Neuron (in vitro differentiated cells): ENCODE data around the gene ADIPOQ.
"Not testable (repeated sequence)": the region's sequence is repeated elsewhere in the genome, so short reads cannot be mapped to it uniquely, and the experiment has no call there.

Source experiments
- H2AFZ ChIP-seq: one replicate; pipeline ENCODE4 v1.6.1; 2013; ENCODE audit warnings: low read depth, mild to moderate bottlenecking, inconsistent platforms, low read length, moderate library complexity
- H3K27me3 ChIP-seq: one replicate; pipeline ENCODE4 v1.6.1; 2013; ENCODE audit warnings: low read length; ENCODE audit not compliant: insufficient read depth
- H3K36me3 ChIP-seq: one replicate; pipeline ENCODE4 v1.6.1; 2013; ENCODE audit warnings: low read length; ENCODE audit not compliant: insufficient read depth
- H3K4me1 ChIP-seq: one replicate; pipeline ENCODE4 v1.6.1; 2013; ENCODE audit warnings: low read length; ENCODE audit not compliant: insufficient read depth
- H3K4me3 ChIP-seq: 2 replicates; pipeline ENCODE4 v1.5.1; 2013; ENCODE audit warnings: mild to moderate bottlenecking, low read length, moderate library complexity
- H3K9me3 ChIP-seq: one replicate; pipeline ENCODE4 v1.6.1; 2013; ENCODE audit warnings: low read length

The ADIPOQ gene

DNA sequence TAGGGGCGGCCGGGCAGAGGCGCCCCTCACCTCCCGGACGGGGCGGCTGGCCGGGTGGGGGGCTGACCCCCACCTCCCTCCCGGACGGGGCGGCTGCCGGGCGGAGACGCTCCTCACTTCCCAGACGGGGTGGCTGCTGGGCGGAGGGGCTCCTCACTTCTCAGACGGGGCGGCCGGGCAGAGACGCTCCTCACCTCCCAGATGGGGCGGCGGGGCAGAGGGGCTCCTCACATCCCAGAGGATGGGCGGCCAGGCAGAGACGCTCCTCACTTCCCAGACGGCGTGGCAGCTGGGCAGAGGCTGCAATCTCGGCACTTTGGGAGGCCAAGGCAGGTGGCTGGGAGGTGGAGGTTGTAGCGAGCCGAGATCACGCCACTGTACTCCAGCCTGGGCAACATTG is 42.4 kb downstream of the ADIPOQ start:
- not testable (repeated sequence) for H3K4me1 ChIP-seq

DNA sequence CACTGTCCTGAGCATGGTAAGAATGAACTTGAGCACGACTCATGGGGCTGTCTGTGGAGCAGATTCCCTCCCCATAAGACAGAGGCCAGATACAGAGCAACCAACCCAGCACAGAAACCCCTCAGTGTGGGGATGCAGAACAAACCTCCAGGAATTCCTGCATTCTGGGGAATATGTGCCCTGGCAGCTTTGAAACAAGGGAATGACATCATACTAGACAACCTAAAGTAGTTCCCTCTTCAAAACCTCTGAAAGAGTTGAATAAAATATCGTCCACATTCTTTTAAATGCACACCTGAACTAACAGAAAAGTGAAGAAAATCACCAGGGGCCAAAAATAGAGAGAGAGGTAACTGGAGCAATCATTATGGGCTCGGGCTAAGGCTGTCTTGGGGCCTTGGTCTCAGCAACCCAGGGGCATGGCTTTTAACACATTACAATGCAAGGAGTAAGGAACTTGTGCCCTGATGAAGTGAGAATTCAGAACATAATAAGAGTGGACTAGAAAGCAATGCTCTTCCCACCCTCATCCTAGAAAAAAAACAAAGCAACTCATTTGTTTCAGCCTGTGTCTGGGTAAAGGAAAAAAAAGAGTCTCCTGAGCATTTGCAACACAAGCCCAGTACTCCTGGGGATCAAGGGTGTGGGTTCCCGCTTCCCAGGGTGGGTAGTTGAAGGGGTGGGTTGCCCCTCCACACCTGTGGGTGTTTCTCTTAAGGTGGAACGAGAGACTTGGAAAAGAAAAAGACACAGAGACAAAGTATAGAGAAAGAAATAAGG is 43.9 kb downstream of the ADIPOQ start:
- Histone ChIP-seq H3K27me3 (no peaks in the 10 kb centered on the region), H3K4me3 (no peak overlapping the region), H3K4me1 (peaks cover 2% of the 10 kb centered on the region), H3K36me3 (no peaks in the 10 kb centered on the region), H3K9me3 (no peaks in the 10 kb centered on the region), H2AFZ (no peak overlapping the region)

More for the DNA sequence above, 42.4 kb downstream of the ADIPOQ start:
- not testable (repeated sequence) for H3K36me3 ChIP-seq, H3K27me3 ChIP-seq, H2AFZ ChIP-seq, H3K4me3 ChIP-seq, H3K9me3 ChIP-seq

DNA sequence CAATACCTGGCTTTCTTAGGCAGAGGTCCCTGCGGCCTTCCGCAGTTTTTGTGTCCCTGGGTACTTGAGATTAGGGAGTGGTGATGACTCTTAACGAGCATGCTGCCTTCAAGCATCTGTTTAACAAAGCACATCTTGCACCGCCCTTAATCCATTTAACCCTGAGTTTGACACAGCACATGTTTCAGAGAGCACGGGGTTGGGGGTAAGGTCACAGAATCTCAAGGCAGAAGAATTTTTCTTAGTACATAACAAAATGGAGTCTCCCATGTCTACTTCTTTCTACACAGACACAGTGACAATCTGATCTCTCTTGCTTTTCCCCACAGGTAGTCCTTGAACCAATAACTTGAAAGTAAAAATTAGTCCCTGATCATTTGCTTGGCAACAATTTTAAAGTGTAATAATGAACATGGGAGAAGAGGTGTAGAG is 45.0 kb downstream of the ADIPOQ start:
- H3K4me3 ChIP-seq, H2AFZ ChIP-seq, H3K36me3 ChIP-seq, H3K4me1 ChIP-seq, H3K9me3 ChIP-seq, H3K27me3 ChIP-seq: not testable (repeated sequence)

DNA sequence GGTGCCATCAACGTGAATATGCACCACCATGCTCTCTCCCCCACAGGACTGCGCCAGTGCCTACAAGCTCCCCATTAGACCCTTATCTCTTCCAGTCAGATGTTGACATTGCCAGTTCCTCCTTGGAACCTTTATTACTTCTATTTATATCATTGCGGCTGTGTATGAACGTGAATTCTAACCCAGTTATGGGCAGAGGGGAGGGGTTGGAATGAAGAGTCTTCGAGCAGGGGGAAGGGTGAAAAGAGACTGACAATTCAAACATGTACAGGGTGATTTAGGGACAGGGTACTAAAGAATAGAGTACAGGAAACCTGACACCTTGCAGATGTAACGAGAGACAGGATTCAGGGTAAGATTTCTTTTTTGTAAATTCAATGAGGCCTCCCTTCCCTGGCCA is 46.1 kb downstream of the ADIPOQ start:
- Histone ChIP-seq H3K4me1 (peaks cover 2% of the 10 kb centered on the region), H2AFZ (no peak overlapping the region), H3K27me3 (no peaks in the 10 kb centered on the region), H3K9me3 (no peaks in the 10 kb centered on the region), H3K4me3 (no peak overlapping the region), H3K36me3 (no peaks in the 10 kb centered on the region)

DNA sequence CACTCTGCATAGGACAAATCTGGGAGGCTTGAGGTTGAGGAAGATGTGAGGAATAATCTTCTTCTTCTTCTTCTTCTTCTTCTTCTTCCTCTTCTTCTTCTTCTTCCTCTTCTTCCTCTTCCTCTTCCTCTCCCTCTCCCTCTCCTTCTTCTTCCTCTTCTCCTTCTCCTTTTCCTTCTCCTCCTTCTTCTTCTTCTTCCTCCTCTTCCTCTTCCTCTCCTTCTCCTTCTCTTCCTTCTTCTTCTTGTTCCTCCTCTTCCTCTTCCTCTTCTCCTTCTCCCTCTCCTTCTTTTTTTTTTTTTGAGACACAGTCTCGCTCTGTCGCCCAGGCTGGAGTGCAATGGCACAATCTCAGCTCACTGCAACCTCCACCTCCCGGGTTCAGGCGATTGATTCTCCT is 47.2 kb downstream of the ADIPOQ start:
- not testable (repeated sequence) for H3K27me3 ChIP-seq, H3K36me3 ChIP-seq, H3K4me3 ChIP-seq, H3K4me1 ChIP-seq, H2AFZ ChIP-seq, H3K9me3 ChIP-seq

DNA sequence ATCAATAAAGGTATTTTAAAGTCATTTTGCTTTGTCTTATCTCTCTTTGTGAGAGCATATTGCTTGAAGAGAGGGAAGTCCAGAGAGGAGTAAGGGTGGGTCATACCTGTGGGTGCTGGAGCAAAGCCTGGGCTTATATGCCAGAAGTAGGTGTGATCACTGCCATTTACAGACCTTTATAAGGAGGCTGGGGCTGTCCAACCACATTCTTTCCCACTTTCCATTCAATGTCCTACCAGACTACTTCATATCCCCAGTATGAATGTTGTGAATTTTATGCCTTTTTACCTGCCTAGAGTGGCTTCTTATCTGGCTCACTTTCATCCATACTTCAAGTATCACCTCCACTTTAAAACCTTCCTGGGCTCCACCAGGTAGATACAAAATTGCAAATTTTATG is 48.4 kb downstream of the ADIPOQ start:
- H3K4me1 ChIP-seq: peaks cover 2% of the 10 kb centered on the region
- H3K27me3 ChIP-seq: peaks cover 2% of the 10 kb centered on the region
- no peak overlapping the region for H3K4me3 ChIP-seq
- H3K36me3 ChIP-seq: no peaks in the 10 kb centered on the region
- H2AFZ ChIP-seq: no peak overlapping the region
- H3K9me3 ChIP-seq: no peaks in the 10 kb centered on the region

DNA sequence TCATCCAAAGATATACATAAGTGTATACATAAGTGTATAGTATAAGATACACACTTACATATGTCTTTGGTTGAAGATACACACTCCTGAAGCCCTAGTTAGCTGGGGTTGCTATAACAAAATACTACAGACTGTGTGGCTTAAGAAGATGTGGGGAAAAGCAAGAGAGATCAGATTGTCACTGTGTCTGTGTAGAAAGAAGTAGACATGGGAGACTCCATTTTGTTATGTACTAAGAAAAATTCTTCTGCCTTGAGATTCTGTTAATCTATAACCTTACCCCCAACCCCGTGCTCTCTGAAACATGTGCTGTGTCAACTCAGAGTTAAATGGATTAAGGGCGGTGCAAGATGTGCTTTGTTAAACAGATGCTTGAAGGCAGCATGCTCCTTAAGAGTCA is 50.6 kb downstream of the ADIPOQ start:
- not testable (repeated sequence) for H3K4me1 ChIP-seq, H3K9me3 ChIP-seq, H3K27me3 ChIP-seq

DNA sequence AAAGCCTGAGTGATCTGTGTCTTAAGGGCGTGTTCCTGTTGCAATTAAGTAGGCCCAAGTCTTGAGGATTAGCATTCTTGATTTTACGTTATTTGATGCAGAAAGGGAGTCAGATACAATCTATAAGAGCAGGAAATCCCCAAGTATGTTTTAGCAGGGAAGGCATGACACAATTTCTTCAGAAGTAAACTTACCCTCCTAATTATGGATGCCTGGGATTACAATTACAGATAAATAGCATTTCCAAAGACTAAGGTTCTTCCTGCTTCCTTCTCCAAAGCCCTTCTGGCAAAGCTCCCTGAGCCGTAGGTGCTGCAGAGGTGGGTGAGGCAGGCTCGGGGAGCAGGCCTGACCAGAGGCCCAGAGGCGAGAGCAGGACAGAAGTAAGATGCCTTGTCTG is 52.9 kb downstream of the ADIPOQ start:
- Histone ChIP-seq H3K4me1 (no peaks in the 10 kb centered on the region), H3K4me3 (no peak overlapping the region), H3K9me3 (no peaks in the 10 kb centered on the region), H3K27me3 (peaks cover 5% of the 10 kb centered on the region), H2AFZ (no peak overlapping the region), H3K36me3 (no peaks in the 10 kb centered on the region)

More for the DNA sequence above, 50.6 kb downstream of the ADIPOQ start:
- H3K4me3 ChIP-seq, H2AFZ ChIP-seq, H3K36me3 ChIP-seq: not testable (repeated sequence)

DNA sequence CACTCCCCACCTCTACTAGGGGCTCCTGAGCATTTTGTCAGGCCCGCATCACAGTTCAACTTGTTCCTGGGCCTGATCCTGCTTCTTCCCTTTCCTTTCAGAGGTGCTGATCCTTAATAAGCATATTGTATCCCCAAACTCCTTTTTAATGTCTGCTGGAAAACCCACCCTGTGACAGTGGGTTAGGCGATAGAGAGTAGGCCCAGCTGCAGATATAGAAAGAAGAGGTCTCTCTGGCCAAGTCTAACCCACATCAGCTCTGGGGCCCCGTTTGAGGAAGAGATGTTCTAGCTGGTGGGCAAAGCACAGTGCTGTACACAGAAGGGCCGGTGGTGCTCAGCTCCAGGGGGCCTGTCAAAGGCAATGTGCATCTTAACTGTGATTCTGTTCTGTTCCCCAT is 53.5 kb downstream of the ADIPOQ start:
- Histone ChIP-seq H3K36me3 (no peaks in the 10 kb centered on the region), H2AFZ (no peak overlapping the region), H3K27me3 (peaks cover 5% of the 10 kb centered on the region), H3K9me3 (no peaks in the 10 kb centered on the region), H3K4me1 (no peaks in the 10 kb centered on the region), H3K4me3 (no peak overlapping the region)

DNA sequence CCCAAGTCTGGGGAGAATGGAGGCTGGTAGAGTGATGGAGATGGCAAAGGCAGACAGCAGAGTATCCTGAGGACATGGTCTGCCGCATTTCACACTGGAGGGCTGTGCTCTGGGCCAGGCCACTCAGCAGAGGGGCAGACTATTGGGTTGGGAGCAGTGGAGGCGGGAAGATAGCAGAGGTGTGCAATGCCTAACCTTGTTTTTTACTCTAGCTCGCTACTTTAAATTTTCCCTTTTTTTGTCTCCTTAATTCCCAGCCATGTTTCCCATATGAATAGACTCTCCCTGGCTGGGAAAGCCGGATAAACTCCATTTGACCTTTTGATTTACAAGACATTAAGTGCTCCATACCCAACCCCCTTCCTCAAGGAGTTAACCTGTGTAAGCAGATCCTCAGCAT is 54.4 kb downstream of the ADIPOQ start:
- Histone ChIP-seq H3K4me1 (no peaks in the 10 kb centered on the region), H2AFZ (no peak overlapping the region), H3K4me3 (no peak overlapping the region), H3K27me3 (peaks cover 5% of the 10 kb centered on the region), H3K36me3 (no peaks in the 10 kb centered on the region), H3K9me3 (no peaks in the 10 kb centered on the region)

DNA sequence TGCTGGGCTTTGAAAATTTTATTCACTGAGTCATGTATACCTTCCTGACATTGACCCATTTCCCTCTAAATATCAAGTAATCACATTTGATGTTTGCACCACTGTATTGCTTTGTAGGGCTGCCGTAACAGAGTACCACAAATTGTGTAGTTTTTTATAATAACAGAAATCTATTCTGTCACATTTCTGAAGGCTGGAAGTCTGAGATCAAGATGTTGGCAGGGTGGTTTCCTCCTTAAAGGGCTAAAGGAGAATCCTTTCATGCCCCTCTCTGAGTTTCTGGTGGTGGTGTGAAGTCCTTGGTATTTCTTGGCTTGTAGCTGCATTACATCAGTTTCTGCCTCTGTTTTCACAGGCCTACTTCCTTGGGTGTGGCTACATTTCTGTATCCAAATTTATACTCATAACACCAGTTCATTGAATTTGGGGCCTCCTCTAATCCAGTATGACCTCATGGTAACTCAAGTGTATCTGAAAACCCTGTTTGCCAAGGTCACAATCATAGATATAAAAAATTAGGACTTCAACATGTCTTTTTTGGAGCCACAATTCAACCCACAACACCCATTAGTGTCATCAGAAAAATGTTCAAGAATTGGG is 58.7 kb downstream of the ADIPOQ start:
- no peaks in the 10 kb centered on the region for H3K36me3 ChIP-seq
- H2AFZ ChIP-seq: no peak overlapping the region
- no peaks in the 10 kb centered on the region for H3K4me1 ChIP-seq
- H3K27me3 ChIP-seq: no peaks in the 10 kb centered on the region
- no peaks in the 10 kb centered on the region for H3K9me3 ChIP-seq
- H3K4me3 ChIP-seq: no peak overlapping the region

DNA sequence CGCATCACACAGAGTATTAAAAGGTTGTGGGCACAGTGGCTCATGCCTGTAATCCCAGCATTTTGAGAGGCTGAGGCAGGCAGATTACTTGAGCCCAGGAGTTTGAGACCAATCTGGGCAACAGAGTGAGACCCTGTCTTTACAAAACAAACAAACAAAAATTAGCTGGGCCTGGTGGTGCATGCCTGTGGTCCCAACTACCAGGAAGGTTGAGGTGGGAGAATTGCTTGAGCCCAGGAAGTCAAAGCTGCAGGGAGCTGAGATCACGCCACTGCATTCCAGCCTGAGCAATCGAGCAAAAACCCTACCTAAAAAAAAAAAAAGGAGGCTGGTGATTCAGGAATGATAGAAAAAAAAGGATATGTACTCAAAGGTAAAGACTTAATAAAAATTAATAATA is 59.6 kb downstream of the ADIPOQ start:
- H3K4me1 ChIP-seq: no peaks in the 10 kb centered on the region
- H3K9me3 ChIP-seq: no peaks in the 10 kb centered on the region
- no peaks in the 10 kb centered on the region for H3K27me3 ChIP-seq
- H3K4me3 ChIP-seq: no peak overlapping the region
- H3K36me3 ChIP-seq: no peaks in the 10 kb centered on the region
- H2AFZ ChIP-seq: no peak overlapping the region

DNA sequence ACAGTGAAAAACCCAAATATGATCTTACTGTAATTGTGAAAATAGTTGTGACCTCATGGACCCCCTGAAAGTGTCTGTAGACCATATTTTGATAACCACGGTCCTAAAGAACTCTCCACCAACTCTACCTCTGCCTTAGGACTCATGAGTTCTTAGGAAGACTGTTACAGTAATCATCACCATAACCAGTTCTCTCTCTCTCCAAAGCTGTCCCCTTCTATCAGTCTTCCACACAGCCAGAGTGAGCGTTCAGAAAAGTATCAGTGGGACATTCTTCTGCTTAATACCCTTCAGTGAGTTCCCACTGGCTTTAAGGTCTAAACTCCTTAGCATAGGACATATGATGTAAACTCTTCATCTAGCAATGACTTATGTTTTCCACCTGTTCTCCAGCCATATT is 60.2 kb downstream of the ADIPOQ start:
- no peaks in the 10 kb centered on the region for H3K36me3 ChIP-seq
- H3K4me3 ChIP-seq: no peak overlapping the region
- no peaks in the 10 kb centered on the region for H3K27me3 ChIP-seq
- no peak overlapping the region for H2AFZ ChIP-seq
- no peaks in the 10 kb centered on the region for H3K9me3 ChIP-seq
- H3K4me1 ChIP-seq: no peaks in the 10 kb centered on the region

DNA sequence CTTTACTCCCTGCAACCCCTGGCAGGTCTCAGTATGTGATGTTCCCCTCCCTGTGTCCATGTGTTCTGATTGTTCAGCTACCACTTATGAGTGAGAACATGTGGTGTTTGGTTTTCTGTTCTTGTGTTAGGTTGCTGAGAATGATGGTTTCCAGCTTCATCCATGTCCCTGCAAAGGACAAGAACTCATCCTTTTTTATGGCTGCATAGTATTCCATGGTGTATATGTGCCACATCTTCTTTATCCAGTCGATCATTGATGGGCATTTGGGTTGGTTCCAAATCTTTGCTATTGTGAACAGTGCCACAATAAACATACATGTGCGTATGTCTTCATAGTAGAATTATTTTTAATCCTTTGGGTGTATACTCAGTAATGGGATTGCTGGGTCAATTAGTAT is 61.2 kb downstream of the ADIPOQ start:
- not testable (repeated sequence) for H3K36me3 ChIP-seq, H2AFZ ChIP-seq, H3K4me3 ChIP-seq, H3K4me1 ChIP-seq, H3K27me3 ChIP-seq, H3K9me3 ChIP-seq
